ENCODE data around the gene CBY2.

GRCh38 chr13:45723798-45724197 lies 21.7 kb downstream of the CBY2 start:
- TF ChIP-seq CTCF (IDR thresholded peaks at IDR 0.05) (no peak), EZH2 (IDR thresholded peaks at IDR 0.05; ENCODE audit: borderline replicate concordance, insufficient read depth, low read depth, low read length, poor library complexity, severe bottlenecking) (no peak)

Measured in B cell (primary cell).